H1 (cell line): ENCODE data around the gene DRD2. TPM values are rescaled to one million over a fixed set of nuclear protein-coding genes. Genes with fewer than 3 reads are reported as not detected.

Source experiments
- CTCF ChIA-PET: fragments of 300-600 bp; sonication (Branson Sonifier 250); formaldehyde crosslinking; loops from one replicate; lab custom pipeline; 2021; ENCODE audit not compliant: partially characterized antibody; lab: Charles Lee
- POLR2A ChIA-PET: fragments of 300-600 bp; sonication (Branson Sonifier 250); formaldehyde crosslinking; loops from one replicate; lab custom pipeline; 2021; ENCODE audit warnings: inconsistent platforms; ENCODE audit not compliant: partially characterized antibody; lab: Charles Lee
- DNase-seq, 2 experiments: peaks; one replicate each; pipeline versions ENCODE4 v3.0.0 to v3.0.0-alpha.2; 2010 to 2022; ENCODE audit warnings: low spot score in 2 of 2, low read depth in 1 of 2, mixed read lengths in 1 of 2
- FAIRE-seq: peaks from 2 replicates; lab custom pipeline; 2011; peaks lifted over from hg19 to GRCh38; lab: Jason Lieb, UNC
- H2AFZ ChIP-seq: 2 replicates; pipeline ENCODE4 v1.8.1; 2012; ENCODE audit warnings: low read length, inconsistent platforms
- H2AK5ac ChIP-seq: 2 replicates; pipeline ENCODE4 v1.6.1; 2013; ENCODE audit warnings: low read depth, low read length
- H2BK120ac ChIP-seq: replicated peaks from 2 replicates; pipeline ENCODE3; 2013; ENCODE audit warnings: low read depth, low read length, inconsistent platforms
- H2BK12ac ChIP-seq: 2 replicates; pipeline ENCODE4 v1.6.1; 2013; ENCODE audit warnings: low read depth, low read length
- H2BK15ac ChIP-seq: 2 replicates; pipeline ENCODE4 v1.6.1; 2013; ENCODE audit warnings: low read length
- H2BK20ac ChIP-seq: 2 replicates; pipeline ENCODE4 v1.6.1; 2013; ENCODE audit warnings: low read length
- H2BK5ac ChIP-seq: 2 replicates; pipeline ENCODE4 v1.6.1; 2013; ENCODE audit warnings: low read depth, low read length
- H3K14ac ChIP-seq: 2 replicates; pipeline ENCODE4 v1.6.1; 2013; ENCODE audit warnings: inconsistent platforms; ENCODE audit not compliant: insufficient read length
- H3K18ac ChIP-seq: 2 replicates; pipeline ENCODE4 v1.6.1; 2013; ENCODE audit warnings: low read length; ENCODE audit errors: extremely low read depth
- H3K23ac ChIP-seq: 2 replicates; pipeline ENCODE4 v1.6.1; 2013; ENCODE audit warnings: inconsistent platforms; ENCODE audit not compliant: insufficient read length
- H3K23me2 ChIP-seq: 2 replicates; pipeline ENCODE4 v1.6.1; 2013; ENCODE audit warnings: low read depth, low read length
- H3K27ac ChIP-seq: 2 replicates; pipeline ENCODE4 v1.6.1; 2011; ENCODE audit warnings: low read depth, low read length, inconsistent platforms
- H3K27me3 ChIP-seq, 4 experiments: replicated peaks in 1 of 4; 1 replicate in 1 of 4; 2 replicates in 3 of 4; pipeline versions ENCODE4 v1.6.1 to v1.8.1; 2011 to 2013; ENCODE audit warnings: low read length in 3 of 4, mild to moderate bottlenecking in 3 of 4, inconsistent platforms in 2 of 4, mixed read lengths in 2 of 4, moderate library complexity in 1 of 4; ENCODE audit not compliant: control insufficient read depth in 3 of 4, insufficient read depth in 3 of 4; ENCODE audit errors: extremely low read depth in 1 of 4
- H3K36me3 ChIP-seq, 4 experiments: 2 replicates each; pipeline versions ENCODE4 v1.6.1 to v1.8.1; 2011 to 2013; ENCODE audit warnings: mild to moderate bottlenecking in 4 of 4, low read length in 3 of 4, moderate library complexity in 2 of 4, control low read depth in 1 of 4, inconsistent platforms in 1 of 4; ENCODE audit not compliant: insufficient read depth in 4 of 4, control insufficient read depth in 2 of 4
- H3K4ac ChIP-seq: replicated peaks from 2 replicates; pipeline ENCODE3; 2013; ENCODE audit warnings: low read length, low read depth, mixed read lengths, inconsistent platforms; ENCODE audit not compliant: insufficient read length
- H3K4me1 ChIP-seq, 4 experiments: replicated peaks in 1 of 4; 1 replicate in 1 of 4; 2 replicates in 3 of 4; pipeline versions ENCODE4 v1.6.1 to v1.8.1; 2011 to 2013; ENCODE audit warnings: low read length in 3 of 4, inconsistent platforms in 2 of 4, mixed read lengths in 1 of 4; ENCODE audit not compliant: insufficient read depth in 4 of 4, control insufficient read depth in 3 of 4
- H3K4me2 ChIP-seq, 2 experiments: 2 replicates each; pipeline versions ENCODE4 v1.6.1 to v1.8.1; 2011 to 2013; ENCODE audit warnings: low read depth in 2 of 2, low read length in 2 of 2, control low read depth in 1 of 2, inconsistent platforms in 1 of 2, mild to moderate bottlenecking in 1 of 2; ENCODE audit not compliant: insufficient read depth in 1 of 2
- H3K4me3 ChIP-seq, 4 experiments: fragments of 200-600, 300-600 bp in 1 of 4; sonication (generic), shearing (Covaris generic), sonication (Bioruptor Twin) in 1 of 4; 2 replicates each; pipeline versions ENCODE4 v1.5.1 to v1.8.1; 2011 to 2016; ENCODE audit warnings: low read length in 4 of 4, low read depth in 3 of 4, control low read depth in 2 of 4, inconsistent platforms in 2 of 4, mild to moderate bottlenecking in 2 of 4, mixed read lengths in 1 of 4, moderate library complexity in 1 of 4; ENCODE audit not compliant: insufficient read depth in 2 of 4; ENCODE audit errors: extremely low read depth in 1 of 4
- H3K56ac ChIP-seq: replicated peaks from 2 replicates; pipeline ENCODE3; 2013; ENCODE audit warnings: low read depth, mild to moderate bottlenecking, mixed read lengths, low read length, inconsistent platforms; ENCODE audit not compliant: insufficient read length
- H3K79me1 ChIP-seq: 2 replicates; pipeline ENCODE4 v1.6.1; 2013; ENCODE audit warnings: low read depth, low read length, control low read depth
- H3K79me2 ChIP-seq, 2 experiments: 2 replicates each; pipeline versions ENCODE4 v1.6.1 to v1.8.1; 2012 to 2013; ENCODE audit warnings: low read length in 2 of 2, mild to moderate bottlenecking in 2 of 2, inconsistent platforms in 1 of 2; ENCODE audit not compliant: insufficient read depth in 2 of 2, control insufficient read depth in 1 of 2
- H3K9ac ChIP-seq, 4 experiments: replicated peaks in 1 of 4; 1 replicate in 1 of 4; 2 replicates in 3 of 4; pipeline versions ENCODE4 v1.6.1 to v1.8.1; 2011 to 2013; ENCODE audit warnings: low read depth in 3 of 4, low read length in 3 of 4, control low read depth in 2 of 4, mild to moderate bottlenecking in 2 of 4, moderate library complexity in 2 of 4, inconsistent platforms in 1 of 4; ENCODE audit errors: extremely low read depth in 1 of 4
- H3K9me3 ChIP-seq, 2 experiments: 2 replicates each; pipeline versions ENCODE4 v1.6.1 to v1.8.1; 2012 to 2013; ENCODE audit warnings: mild to moderate bottlenecking in 2 of 2, moderate library complexity in 2 of 2, control low read depth in 1 of 2, inconsistent platforms in 1 of 2, low read depth in 1 of 2, low read length in 1 of 2, mixed read lengths in 1 of 2; ENCODE audit not compliant: insufficient read depth in 2 of 2
- H4K20me1 ChIP-seq, 2 experiments: replicated peaks in 1 of 2; 2 replicates each; pipeline versions ENCODE3 to v1.8.1; 2011 to 2013; ENCODE audit warnings: inconsistent platforms in 2 of 2, low read length in 2 of 2, mild to moderate bottlenecking in 1 of 2; ENCODE audit not compliant: insufficient read depth in 2 of 2, control insufficient read depth in 1 of 2
- H4K5ac ChIP-seq: 2 replicates; pipeline ENCODE4 v1.6.1; 2013; ENCODE audit warnings: low read length, low read depth, mixed read lengths, inconsistent platforms; ENCODE audit not compliant: insufficient read length
- H4K8ac ChIP-seq: 2 replicates; pipeline ENCODE4 v1.8.0; 2013; ENCODE audit warnings: mild to moderate bottlenecking, moderate library complexity, low read length, inconsistent platforms; ENCODE audit not compliant: insufficient read depth; ENCODE audit errors: extremely low read depth
- H4K91ac ChIP-seq: replicated peaks from 2 replicates; pipeline ENCODE3; 2013; ENCODE audit warnings: low read length, mixed read lengths, inconsistent platforms; ENCODE audit not compliant: insufficient read length
- CBX5 ChIP-seq: fragments of 300-800, 300-1000 bp; sonication (generic); IDR thresholded peaks from 2 replicates; pipeline ENCODE4 v1.7.1; 2016; ENCODE audit warnings: antibody characterized with exemption, low read length, low read depth
- EP300 ChIP-seq, 2 experiments: IDR thresholded peaks; 1 replicate in 1 of 2; 2 replicates in 1 of 2; pipeline ENCODE4 v1.6.1; 2011 to 2012; ENCODE audit warnings: low read depth in 2 of 2, low read length in 2 of 2, mild to moderate bottlenecking in 2 of 2, borderline replicate concordance in 1 of 2, inconsistent platforms in 1 of 2, moderate library complexity in 1 of 2
- EZH2 ChIP-seq: fragments of 200-600 bp; sonication (generic); IDR thresholded peaks from 2 replicates; pipeline ENCODE4 v1.7.1; 2012; ENCODE audit warnings: low read depth, mild to moderate bottlenecking, moderate library complexity, low read length, inconsistent platforms; ENCODE audit not compliant: severe bottlenecking
- RFX5 ChIP-seq: IDR thresholded peaks from 2 replicates; pipeline ENCODE4 v1.6.1; 2011; ENCODE audit warnings: low read depth, low read length, improper control_type of control experiment, borderline replicate concordance
- RXRA ChIP-seq: IDR thresholded peaks from 2 replicates; pipeline ENCODE4 v1.6.1; 2011; ENCODE audit warnings: low read depth, mild to moderate bottlenecking, low read length, moderate library complexity; ENCODE audit not compliant: insufficient read depth
- SRF ChIP-seq: IDR thresholded peaks from 2 replicates; pipeline ENCODE4 v1.6.1; 2011; ENCODE audit warnings: mild to moderate bottlenecking, low read depth, low read length, moderate library complexity
- YY1 ChIP-seq: IDR thresholded peaks from 2 replicates; pipeline ENCODE4 v1.6.1; 2011; ENCODE audit warnings: low read depth, mild to moderate bottlenecking, low read length
- WGBS, 2 experiments: shearing (Covaris generic) in 1 of 2; methylation state at CpG; one replicate each; pipeline versions ENCODE4 v1.1.6 to v1.1.7; 2013 to 2015; ENCODE audit warnings: low lambda C conversion rate in 2 of 2, mixed read lengths in 2 of 2, inconsistent platforms in 1 of 2, low coverage in 1 of 2, missing lambda C conversion rate in 1 of 2; ENCODE audit not compliant: insufficient replicate concordance in 2 of 2, insufficient coverage in 1 of 2, insufficient read length in 1 of 2; ENCODE audit errors: extremely low coverage in 1 of 2, missing lambda C conversion rate in 1 of 2; 5-methylcytosine and 5-hydroxymethylcytosine counted together
- long read RNA-seq, 2 experiments: library from RNA in 1 of 2; library from capped mRNA in 1 of 2; stranded (forward); transcript quantifications; one replicate each; pipeline ENCODE4 v2.0.0, GENCODE V29; 2021; ENCODE audit warnings: inconsistent platforms in 1 of 2
- polyA minus RNA-seq, 3 experiments: library from RNA; depleted of rRNA, polyadenylated mRNA; stranded (reverse); fragments of >200 nt; gene quantifications; 1 replicate in 2 of 3; 2 replicates in 1 of 3; pipeline ENCODE4 v1.2.3, GENCODE V29; 2011
- polyA plus RNA-seq, 7 experiments: library from polyadenylated mRNA; depleted of rRNA in 3 of 7; stranded (reverse) in 5 of 7; unstranded in 2 of 7; fragments of >200 nt in 5 of 7; fragments of 200-250 nt in 2 of 7; gene quantifications; 1 replicate in 5 of 7; 2 replicates in 1 of 7; 4 replicates in 1 of 7; pipeline versions ENCODE4 v1.2.1 to v1.2.3, GENCODE V29; 2011 to 2013; ENCODE audit warnings: missing spikeins in 2 of 7, mixed read lengths in 2 of 7
- total RNA-seq: library from RNA; stranded (reverse); fragmentation: NEBNext Ultra II Directional; extraction: Animal tissue kit (Norgen Biotek cat#: 25700); gene quantifications from 2 replicates; pipeline ENCODE4 v1.2.1, GENCODE V29; 2021

Gene DRD2
- 0.26 and 1.1 TPM in 2 replicates for total RNA-seq
- 0.41 and 0.75 TPM in 2 replicates for polyA plus RNA-seq (2011; rRNA removed)
- polyA plus RNA-seq (2011; cell fraction: cytosol; rRNA removed): 0.31 TPM
- 0.47 TPM for polyA plus RNA-seq (2011; cell fraction: nucleus; rRNA removed)
- polyA plus RNA-seq (2012, experiment 1 of 2): 0.19 to 0.76 TPM (median 0.58 TPM) in 4 replicates
- polyA plus RNA-seq (2012, experiment 2 of 2): 0.31 TPM
- polyA plus RNA-seq (2013, experiment 1 of 2): 0.28 TPM
- 0.31 TPM for polyA plus RNA-seq (2013, experiment 2 of 2)
- 1.8 TPM in 1 of 2 replicates, not detected in the other for polyA minus RNA-seq (2011; rRNA and poly(A)+ RNA removed)
- polyA minus RNA-seq (2011; cell fraction: cytosol; rRNA and poly(A)+ RNA removed): not detected
- polyA minus RNA-seq (2011; cell fraction: nucleus; rRNA and poly(A)+ RNA removed): 0.40 TPM
- long read RNA-seq, experiment 1: 0 reads
- long read RNA-seq, experiment 2: 0 reads

DNA sequence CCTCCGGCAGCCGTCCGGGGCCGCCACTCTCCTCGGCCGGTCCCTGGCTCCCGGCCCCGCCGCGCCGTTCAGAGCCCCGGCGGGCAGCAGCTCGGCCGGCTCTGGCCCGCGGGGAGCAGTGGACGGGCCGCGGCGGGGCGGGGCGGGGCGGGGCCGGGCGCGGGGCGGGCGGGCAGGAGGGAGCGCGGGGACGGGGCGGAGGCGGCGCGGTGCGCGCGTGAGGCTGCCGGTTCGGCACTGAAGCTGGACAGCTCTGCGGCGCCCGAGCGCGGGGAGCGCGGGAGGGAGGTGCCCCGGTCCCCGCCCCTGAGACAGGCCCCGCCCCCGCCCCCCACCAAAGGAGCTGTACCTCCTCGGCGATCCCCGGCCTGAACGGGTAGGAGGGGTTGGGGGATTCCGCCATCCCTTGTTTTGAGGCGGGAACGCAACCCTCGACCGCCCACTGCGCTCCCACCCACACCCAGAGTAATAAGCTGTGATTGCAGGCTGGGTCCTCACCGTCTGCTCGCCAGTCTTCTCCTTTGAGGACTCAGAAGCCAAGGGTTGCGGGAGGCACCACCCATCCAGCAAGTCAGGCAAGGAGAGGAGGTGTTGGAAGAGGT is at the start of gene DRD2:
Gene DRD2, minus strand, starts transcription at position 239 of the 602 bp plus-strand sequence. CDS start 50,747 bp downstream, outside the sequence.
- H3K4me2 ChIP-seq: peak within 1 kb of the TSS; percentile 82 to 87
- peak within 1 kb of the TSS; percentile 75 for H2AFZ ChIP-seq

More for the DNA sequence above, at the start of gene DRD2:
- H3K9ac ChIP-seq: no peak within 1 kb of the TSS; a peak in 1 of 7 replicates
- CTCF ChIA-PET: interaction anchor here (1.0 kb wide), 1 partner anchor 87 kb away, joined by 3 read pairs; the partner anchor contains the start of gene ANKK1
- no peak within 1 kb of the TSS for H2BK20ac ChIP-seq
- H4K91ac ChIP-seq: no peak within 1 kb of the TSS
- TF ChIP-seq CBX5 (no peak), RXRA (no peak), EZH2 (peak; percentile 20), YY1 (no peak), SRF (no peak), EP300 (IDR thresholded peaks at IDR 0.05; ENCODE audit: borderline replicate concordance in 1 of 2, low read depth in 2 of 2, low read length in 2 of 2) (no peak), RFX5 (no peak)
- H2AK5ac ChIP-seq: no peak within 1 kb of the TSS
- H3K9me3 ChIP-seq: no peaks in the 10 kb centered on the region
- WGBS, 2 experiments: 5% methylated on average over 8 of the region's 65 CpGs; no CpG with 5 or more reads in 1 of the 2 experiments
- peaks cover 0 to 9% (median 3%) of the 10 kb centered on the region in 4 experiments; a peak in 6 of 7 replicates for H3K4me1 ChIP-seq
- DNase-seq: peak in 1 of 2 experiments; percentile 61
- H4K20me1 ChIP-seq: peaks cover 3 to 5% of the 10 kb centered on the region in 2 experiments
- no peak within 1 kb of the TSS for H3K4ac ChIP-seq
- no peaks in the 10 kb centered on the region for H3K79me1 ChIP-seq
- no peaks in the 10 kb centered on the region for H3K36me3 ChIP-seq
- no peak within 1 kb of the TSS for H3K56ac ChIP-seq
- no peaks in the 10 kb centered on the region for H3K79me2 ChIP-seq
- H2BK120ac ChIP-seq: no peak within 1 kb of the TSS
- H4K8ac ChIP-seq: no peak within 1 kb of the TSS
- H3K18ac ChIP-seq: no peak within 1 kb of the TSS
- no peak within 1 kb of the TSS for H3K27ac ChIP-seq
- H3K23me2 ChIP-seq: peaks cover 8% of the 10 kb centered on the region; the same call in 1 of the 2 replicates
- no peak within 1 kb of the TSS for H4K5ac ChIP-seq
- peaks cover 7 to 29% (median 22%) of the 10 kb centered on the region in 4 experiments for H3K27me3 ChIP-seq
- FAIRE-seq: no peak
- no peak within 1 kb of the TSS for H2BK15ac ChIP-seq
- no peak within 1 kb of the TSS for H3K23ac ChIP-seq
- H2BK12ac ChIP-seq: no peak within 1 kb of the TSS
- H3K4me3 ChIP-seq: peak within 1 kb of the TSS; percentile 43 to 61 (median 49)
- no peak within 1 kb of the TSS for H2BK5ac ChIP-seq
- POLR2A ChIA-PET: interaction anchor here (1.6 kb wide), 1 partner anchor 17 kb away, joined by 3 read pairs; no protein-coding TSS in a partner anchor
- H3K14ac ChIP-seq: no peak within 1 kb of the TSS
